Hippocampal formation (tissue), 2 donors: ENCODE results near the gene UBE2D2.
"Not testable (repeated sequence)": the region's sequence is repeated elsewhere in the genome, so short reads cannot be mapped to it uniquely, and the experiment has no call there.

Experiments
- DNase-seq, 2 donors: peaks; one replicate each; lab custom pipeline; 2025; lab: John Stamatoyannopoulos, UW

UBE2D2 gene

DNA sequence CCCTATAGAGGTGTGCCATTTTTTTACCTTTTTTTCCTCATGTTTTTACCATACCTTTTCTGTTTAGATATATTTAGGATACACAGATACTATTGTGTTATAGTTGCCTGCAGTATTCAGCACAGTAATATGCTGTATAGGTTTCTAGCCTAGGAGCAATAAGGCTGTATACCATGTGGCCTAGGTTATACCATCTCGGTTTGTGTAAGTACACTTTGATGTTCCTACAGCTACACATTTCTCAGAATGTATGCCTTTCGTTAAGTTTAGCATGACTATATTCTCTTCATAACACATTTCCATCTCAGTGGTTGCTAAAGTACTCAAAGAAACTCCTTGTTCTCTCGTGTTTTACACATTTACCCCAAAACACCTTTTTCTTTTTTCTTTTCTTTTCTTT, 23.0 kb downstream of the UBE2D2 start:
- DNase-seq: no peak

DNA sequence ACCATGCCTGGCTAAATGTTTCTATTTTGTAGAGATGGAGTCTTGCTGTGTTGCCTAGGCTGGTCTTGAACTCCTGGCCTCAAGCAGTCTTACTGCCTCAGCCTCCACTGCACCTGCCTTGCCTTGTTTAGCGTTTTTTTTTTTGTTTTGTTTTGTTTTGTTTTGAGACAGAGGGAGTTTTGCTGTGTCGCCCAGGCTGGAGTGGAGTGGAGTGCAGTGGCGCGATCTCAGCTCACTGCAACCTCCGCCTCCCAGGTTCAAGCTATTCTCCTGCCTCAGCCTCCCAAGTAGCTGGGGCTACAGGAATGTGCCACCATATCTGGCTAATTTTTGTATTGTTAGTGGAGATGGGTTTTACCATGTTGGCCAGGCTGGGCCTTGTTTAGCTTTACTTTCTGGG, 27.0 kb downstream of the UBE2D2 start:
- DNase-seq: not testable (repeated sequence)

DNA sequence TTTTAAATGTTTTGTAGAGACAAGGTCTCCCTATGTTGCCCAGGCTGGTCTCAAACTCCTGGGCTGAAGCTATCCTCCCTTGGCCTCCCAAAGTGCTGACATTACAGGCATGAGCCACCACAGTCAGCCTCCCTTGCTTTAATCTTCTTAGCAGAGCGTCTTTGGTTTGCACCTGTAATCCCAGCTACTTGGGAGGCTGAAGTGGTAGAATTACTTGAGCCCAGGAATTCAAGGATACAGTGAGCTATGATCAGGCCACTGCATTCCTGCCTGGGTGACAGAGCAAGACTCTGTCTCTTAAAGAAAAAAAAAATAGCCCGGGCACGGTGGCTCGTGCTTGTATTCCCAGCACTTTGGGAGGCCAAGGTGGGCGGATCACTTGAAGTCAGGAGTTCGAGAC, 27.8 kb downstream of the UBE2D2 start:
- no peak for DNase-seq

DNA sequence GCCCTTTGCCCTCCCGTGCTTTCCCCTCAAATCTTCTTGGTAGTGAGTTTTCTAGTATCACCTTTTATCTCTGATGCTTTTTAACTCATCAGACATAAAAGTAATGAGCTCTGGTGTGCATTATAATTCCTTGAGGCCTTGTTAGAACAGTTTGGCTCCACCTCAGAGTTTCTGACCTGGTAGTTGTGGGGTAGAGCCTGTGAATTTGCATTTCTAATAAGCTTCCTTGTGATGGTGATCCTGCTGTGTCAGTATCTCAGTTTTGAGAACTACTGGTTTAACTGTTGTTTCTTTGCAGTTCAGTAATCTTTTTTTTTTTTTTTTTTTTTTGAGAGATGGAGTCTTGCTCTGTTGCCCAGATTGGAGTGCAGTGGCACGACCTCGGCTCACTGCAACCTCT, 31.1 kb downstream of the UBE2D2 start:
- no peak for DNase-seq

DNA sequence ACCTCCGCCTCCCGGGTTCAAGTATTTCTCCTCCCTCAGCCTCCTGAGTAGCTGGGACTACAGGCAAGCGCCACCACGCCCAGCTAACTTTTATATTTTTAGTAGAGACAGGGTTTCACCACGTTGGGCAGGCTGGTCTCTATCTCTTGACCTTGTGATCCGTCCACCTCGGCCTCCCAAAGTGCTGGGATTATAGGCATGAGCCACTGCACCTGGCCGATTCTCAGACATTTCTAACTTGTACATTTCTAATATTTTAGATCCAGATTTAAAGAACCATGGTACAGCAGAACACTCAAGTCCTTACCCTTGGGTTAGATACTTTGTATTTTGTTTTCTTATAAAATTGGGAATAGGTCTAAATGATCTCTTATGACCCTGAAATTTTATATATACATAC, 31.9 kb downstream of the UBE2D2 start:
- not testable (repeated sequence) for DNase-seq

DNA sequence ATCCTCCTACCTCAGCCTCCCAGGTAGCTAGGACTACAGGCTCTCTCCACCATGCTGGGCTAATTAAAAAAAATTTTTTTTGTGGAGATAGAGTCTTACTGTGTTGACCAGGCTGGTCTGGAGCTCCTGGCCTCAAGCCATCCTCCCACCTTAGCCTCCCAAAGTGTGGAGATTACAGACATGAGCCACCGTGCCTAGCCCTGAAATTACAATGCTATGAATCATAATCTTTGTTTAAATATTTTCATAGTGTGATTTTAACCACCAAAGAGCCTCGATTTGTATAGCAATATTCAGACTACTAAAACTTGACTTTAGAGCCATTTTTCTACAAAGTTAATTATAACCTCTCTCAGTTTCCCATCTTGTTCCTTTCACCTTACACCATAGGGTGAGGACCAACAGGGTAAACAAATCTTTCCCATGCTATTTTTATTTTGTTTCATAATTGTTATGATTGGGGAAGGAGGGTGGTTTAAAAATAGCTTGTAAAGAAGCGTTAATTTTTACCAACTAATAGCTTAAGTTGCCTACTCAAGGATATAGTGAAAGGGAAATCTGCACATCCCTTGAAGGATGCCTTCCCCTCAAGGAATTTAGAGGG, 32.7 kb downstream of the UBE2D2 start:
- DNase-seq: no peak

DNA sequence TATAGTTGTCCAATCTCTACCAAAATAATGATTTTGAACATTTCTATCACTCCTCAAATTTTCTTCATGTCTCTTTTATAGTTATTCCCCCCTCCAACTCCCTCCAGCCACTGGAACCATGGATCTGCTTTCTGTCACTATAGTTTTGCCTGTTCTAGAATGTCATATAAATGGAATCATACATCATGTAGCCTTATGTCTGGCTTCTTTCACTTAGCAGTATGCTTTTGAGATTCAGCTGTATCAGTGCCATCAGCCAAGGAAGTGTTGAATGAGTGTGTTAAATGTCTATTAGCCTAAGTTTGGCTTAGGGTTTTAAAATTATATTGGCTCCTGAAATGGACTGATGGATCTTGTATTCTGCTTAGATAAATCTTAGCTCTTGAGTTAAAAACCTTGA, 36.0 kb downstream of the UBE2D2 start:
- DNase-seq: no peak

DNA sequence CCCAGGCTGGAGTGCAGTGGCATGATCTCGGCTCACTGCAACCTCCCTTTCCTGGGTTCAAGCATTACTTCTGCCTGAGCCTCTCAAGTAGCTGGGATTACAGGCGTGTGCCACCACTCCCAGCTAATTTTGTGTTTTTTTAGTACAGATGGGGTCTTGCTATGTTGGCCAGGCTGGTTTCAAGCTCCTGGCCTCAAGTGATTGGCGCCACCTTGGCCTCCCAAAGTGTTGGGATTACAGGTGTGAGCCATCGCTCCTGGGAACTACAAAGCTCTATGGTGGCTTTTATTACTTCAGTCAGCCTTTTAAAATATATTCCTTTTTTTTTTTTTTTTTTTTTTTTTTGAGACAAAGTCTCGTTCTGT, 37.4 kb downstream of the UBE2D2 start:
- DNase-seq: not testable (repeated sequence)

DNA sequence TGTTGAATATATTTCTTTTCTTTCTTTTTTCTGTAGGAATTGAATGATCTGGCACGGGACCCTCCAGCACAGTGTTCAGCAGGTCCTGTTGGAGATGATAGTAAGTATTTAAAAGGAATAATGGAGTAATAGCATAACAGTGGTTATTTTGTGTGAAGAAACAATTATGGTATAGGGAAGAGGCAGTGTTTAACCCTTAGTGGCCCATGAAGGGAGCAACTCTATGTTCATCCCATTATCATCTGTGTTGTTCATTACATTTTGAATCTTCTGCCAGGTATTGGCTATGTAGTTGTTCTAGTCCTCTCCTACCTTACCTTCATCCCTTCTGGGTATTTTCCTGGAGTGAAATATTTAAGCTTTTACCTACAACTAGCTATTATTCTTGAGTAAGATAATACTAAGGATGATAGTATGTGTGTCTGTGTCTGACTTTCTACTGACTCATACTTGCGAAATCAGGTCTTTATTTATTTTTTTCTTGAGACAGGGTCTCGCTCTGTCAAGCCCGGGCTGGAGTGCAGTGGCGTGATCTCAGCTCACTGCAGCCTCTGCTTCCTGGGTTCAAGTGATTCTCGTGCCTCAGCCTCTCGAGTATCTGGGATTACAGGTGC, 39.3 kb downstream of the UBE2D2 start:
- no peak for DNase-seq

DNA sequence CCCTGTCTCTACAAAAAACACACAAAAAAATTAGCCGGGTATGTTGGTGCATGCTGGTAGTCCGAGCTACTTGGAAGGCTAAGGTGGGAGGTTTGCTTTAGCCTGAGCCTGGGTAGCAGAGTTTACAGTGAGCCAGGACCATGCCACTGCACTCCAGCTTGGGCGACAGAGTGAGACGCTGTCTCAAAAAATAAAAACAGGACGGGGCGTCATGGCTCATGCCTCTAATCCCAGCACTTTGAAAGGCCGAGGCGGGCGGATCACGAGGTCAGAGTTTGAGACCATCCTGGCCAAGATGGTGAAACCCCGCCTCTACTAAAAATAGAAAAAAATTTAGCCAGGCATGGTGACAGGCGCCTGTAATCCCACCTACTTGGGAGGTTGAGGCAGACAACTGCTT, 40.3 kb downstream of the UBE2D2 start:
- no peak for DNase-seq

DNA sequence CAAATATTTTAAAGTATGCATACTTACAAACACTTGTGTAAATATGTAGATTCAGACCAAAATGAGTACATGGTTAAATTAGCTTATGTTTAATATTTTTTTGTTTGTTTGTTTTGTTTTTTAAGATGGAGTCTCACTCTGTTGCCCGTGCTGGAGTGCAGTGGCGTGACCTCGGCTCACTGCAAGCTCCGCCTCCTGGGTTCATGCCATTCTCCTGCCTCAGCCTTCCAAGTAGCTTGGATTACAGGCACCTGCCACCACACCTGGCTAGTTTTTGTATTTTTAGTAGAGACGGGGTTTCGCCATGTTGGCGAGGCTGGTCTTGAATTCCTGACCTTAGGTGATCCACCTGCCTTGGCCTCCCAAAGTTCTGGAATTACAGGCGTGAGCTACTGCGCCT, 40.8 kb downstream of the UBE2D2 start:
- not testable (repeated sequence) for DNase-seq

DNA sequence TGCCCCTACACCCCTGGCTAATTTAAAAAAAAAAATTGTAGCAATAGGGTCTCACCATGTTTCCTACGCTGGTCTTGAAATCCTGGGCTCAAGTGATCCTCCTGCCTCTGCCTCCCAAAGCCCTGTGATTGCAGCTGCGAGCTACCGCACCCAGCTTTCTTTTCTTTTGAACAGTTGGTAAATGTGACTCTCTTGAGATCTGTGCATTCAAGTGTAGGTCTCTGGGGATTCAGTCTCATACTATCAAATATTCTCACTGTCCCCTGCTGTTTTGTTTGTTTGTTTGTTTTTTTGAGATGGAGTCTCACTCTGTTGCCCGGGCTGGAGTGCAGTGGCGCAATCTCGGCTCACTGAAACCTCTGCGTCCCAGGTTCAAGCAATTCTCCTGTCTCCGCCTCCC, 44.7 kb downstream of the UBE2D2 start:
- no peak for DNase-seq

DNA sequence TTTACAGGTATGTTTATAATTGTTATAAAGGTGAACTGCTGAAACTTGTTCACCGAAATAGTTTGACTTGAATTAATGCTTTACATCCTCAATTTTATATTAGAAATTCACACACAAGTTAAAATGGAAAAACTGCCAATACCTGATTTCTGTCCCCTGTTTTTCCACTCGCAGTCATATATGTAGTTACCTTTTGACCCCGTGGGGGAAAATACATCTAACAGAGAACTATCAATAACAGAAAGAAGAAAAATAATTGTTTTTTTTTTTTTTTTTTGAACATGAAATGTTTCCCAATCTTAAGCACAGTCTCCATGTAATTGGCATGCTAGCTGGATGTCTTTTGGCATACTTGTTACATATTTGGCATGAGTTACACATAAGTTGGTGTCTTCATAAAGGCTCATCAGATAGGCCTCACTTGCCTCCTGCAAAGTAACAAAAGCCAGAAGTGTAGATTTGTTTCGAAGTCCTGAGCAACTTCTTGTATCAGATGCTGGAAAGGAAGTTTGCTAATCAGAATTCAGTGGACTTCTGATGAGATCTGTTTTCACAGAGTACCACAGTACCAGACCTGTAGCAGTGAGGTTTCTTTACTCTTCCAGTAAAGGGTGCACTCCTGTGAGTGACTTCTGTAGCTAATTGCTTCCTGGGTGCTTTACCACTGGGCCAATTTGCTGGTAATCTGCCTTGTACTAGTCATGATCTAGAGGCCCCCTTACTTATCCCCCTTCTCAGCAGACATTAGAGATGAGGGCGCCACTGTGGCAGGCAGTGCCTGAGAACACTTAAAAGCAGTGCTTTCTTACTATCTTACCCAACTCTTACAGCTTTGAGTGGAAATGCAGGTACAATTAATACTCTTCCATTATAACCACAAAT, 50.8 kb downstream of the UBE2D2 start:
- DNase-seq: no peak

DNA sequence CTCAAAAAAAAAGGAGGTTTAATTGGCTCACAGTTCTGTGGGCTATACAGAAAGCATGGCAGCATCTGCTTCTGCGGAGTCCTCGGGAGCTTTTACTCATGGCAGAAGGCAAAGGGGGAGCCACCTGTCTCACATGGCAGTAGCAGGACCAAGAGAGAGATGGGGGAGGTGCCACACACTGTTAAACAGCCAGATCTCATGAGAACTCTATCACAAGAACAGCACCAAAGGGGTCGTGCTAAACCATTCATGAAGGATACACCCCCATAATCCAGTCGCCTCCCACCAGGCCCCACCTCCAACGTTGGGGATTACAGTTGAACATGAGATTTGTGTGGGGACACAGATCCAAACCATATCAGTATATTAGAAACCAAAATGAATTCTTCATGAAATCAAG, 58.7 kb downstream of the UBE2D2 start:
- no peak for DNase-seq

DNA sequence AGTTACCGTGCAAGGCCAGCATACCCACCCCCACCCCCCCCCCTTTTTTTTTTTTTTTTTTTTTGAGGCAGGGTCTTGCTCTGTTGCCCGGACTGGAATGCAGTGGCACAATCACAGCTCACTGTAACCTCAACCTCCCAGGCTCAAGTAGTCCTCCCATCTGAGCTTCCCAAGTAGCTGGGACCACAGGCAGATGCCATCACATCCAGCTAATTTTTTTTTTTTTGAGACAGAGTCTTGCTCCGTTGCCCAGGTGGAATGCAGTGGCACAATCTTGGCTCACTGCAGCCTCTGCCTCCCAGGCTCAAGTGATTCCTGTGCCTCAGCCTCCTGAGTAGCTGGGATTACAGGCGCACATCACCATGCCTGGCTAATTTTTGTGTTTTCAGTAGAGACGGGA, 64.3 kb downstream of the UBE2D2 start:
- DNase-seq: not testable (repeated sequence)

DNA sequence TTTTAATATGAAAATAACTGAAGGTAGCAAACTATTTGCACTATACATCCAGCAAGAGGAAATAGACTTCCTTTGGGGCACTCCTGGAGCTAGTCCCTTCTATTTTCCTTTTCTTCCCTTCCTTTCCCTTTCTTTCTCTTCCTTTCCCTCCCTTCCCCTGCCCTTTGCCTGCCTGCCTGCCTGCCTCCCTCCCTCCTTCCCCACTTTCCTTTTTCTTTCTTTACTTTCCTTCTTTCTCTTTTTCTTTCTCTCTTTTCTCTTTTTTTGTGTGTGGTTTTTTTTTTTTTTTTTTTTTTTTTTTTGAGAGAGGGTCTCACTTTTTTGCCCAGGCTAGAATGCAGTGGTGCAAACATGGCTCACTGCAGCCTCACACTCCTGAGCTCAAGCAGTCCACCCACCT, 69.7 kb downstream of the UBE2D2 start:
- DNase-seq: no peak

DNA sequence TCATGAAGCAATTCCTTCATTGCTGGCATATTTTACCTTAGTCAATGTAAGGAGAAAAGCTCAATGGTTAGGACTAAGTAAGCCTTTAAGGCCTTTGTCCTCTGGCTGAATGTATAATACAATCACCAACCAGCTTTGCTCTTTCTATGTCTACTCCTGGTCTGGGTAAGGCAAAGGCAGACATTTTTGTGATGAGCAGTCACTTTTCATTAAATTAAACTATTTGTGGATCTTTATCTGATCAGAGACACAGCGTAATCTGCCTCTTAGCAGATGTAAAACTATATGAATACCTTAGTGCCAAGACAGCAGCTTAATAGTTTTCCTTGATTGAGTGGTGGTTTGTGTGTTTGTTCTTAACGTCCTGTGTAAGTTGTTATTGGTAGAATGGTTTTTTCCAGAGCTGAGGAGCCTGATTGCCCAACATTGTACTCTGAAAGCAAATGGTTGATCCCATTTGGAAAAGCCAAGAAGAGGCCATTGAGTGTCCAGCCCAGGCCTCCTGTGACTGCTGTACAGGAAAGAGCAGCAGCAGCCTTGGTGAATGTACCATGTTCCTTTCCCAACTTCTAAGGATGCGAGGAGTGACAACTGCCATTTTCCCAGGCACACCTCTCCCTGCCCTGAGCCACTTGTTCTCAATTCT, 70.5 kb downstream of the UBE2D2 start:
- no peak for DNase-seq

DNA sequence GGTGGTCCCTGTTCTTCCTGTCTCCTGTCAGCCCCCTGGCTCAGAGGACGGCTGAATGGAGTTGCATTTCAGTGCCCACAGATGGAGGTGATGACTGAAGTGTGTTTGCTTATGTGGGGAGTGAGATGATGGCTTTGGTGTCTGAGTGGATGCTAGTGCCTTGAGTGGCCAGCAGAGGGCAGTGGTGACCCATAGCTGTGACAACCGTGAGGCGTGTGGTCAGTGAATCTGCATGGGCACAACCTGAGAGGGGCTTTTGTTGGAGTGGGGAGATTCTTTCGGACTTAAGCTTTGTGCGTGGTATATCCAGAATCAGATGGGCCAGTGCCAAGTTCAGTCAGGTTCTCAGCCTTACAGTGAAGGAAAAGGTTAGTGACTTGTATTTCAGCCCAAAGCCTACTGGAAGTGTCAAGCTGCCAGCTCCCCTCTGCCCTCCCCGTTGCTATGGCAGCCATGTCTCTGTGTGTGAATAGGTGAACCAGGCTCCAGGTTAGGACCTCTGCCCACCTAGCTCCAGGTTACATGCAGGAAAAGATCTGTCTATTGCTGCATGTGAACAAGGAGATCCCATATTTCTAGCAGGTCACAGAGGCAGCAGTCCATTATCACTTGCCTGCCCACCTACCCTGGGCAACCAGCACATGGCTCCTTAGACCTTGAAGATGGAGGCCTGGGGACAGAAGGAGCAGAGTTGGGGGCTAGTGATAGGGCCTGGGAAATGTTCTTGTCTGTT, 72.3 kb downstream of the UBE2D2 start:
- DNase-seq: peak in 1 of 2 donors; percentile 75

DNA sequence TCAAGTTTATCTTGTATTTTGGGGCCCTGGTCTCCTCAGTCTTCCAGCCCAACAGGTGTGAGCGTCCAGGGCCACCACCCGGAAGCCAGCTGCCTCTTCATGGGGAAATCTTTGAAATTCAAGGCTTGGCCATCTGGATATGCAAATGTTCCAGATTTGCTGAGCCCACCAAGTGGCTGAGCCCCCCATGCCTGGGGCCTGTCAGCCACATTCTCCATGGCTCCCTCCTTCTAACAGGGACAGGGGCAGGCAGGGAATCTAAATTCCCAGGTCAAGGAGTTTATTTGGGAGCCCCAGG, 72.8 kb downstream of the UBE2D2 start:
- no peak for DNase-seq

DNA sequence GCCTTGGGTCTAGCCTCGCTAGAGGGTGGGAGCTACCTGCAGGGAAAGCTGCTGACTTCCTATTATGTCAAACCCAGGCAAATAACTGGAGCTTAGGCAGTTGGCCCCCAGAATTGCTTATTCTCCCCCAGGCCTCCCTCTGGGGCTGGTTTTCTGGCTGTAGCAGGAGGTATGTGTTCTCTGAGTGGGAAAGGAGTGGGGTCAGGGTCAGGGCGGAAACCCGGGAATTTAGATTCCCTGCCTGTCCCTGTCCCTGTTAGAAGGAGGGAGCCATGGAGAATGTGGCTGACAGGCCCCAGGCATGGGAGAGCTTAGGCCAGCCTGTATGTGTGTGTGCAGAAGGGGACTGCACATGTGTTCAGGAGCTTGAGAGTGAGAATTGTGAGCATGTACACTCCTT, 73.4 kb downstream of the UBE2D2 start:
- no peak for DNase-seq

DNA sequence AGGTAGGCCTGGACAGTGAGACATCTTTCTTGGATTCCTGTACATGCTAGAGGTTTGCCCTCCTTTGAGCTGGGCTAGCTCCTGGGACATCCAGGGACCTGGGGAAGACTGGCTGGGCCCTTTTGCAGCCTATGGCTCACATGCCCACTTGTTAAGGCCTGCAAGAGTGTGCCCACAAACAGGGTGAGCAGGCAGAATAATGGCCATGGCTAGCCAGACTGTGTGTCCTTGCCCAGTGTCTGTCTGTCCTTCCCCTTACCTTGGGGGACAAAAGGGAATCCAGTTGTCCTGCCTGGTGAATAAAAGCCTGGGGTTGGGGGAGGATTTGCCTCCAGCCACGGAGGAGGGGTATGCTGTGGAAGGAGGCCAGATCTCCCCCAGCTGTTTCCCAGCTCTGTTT, 74.1 kb downstream of the UBE2D2 start:
- DNase-seq: no peak

DNA sequence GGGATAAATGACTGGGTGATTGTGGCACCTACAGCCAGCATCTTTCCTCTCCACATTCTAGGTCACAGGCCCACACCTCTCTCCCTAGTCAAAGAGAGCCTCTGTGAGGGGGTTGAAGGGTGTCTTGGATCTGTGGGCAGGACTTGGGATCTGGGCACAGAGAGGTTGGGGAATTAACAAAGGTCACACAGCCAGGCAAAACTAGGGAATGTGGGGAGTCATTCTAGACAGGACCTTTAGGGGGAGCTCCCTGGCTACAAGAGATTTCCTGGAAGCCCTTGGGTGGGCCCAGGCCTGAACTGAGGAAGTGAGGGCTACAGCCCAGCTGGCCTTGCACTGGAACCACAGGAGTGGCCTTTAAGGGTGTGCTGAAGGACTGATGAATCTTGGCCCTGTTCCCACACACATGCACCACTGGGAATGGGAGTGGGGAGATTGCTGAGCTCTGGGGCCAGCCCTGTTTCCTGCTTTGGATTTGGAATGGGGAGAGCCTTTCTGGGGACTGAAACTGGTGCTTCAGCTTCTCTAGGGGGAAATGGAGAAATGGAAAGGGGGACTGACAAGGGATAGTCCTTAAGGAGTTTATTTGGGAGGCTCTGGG, 74.6 kb downstream of the UBE2D2 start:
- peak in 1 of 2 donors; percentile 39 for DNase-seq
